ENCODE measurements around the gene NPSR1.
"Not testable (repeated sequence)": the region's sequence is repeated elsewhere in the genome, so short reads cannot be mapped to it uniquely, and the experiment has no call there.

Gene NPSR1

GRCh38 chr7:34869057-34869456 is 211.0 kb downstream of the NPSR1 start:
- TF ChIP-seq CTCF (IDR thresholded peaks at IDR 0.05; ENCODE audit: insufficient read depth, low read depth, low read length, missing control alignments): no peak
- H3K4me3 ChIP-seq (ENCODE audit: low read depth, low read length): no peak overlapping the region
- no peak for DNase-seq (ENCODE audit: low read depth)

DNA sequence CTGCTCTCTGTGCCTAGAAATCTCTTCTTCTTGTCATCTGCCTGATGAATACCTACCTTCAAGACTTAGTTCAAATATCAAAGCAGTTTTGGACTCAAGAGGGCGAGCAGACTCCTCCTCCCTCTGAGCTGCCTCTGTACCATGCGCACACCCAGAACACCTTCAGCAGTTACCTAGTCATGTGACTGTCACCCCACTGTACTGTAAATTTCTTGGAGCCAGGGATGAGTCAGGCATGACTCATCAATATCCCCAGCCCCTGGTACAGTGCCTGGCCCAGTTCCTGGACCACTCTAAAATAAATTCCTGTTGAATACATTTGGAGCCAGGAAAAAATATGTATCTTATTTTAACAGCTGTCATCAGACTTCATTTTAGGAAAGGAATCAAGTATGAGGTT is 212.0 kb downstream of the NPSR1 start:
- not testable (repeated sequence) for DNase-seq (ENCODE audit: low read depth)

DNA sequence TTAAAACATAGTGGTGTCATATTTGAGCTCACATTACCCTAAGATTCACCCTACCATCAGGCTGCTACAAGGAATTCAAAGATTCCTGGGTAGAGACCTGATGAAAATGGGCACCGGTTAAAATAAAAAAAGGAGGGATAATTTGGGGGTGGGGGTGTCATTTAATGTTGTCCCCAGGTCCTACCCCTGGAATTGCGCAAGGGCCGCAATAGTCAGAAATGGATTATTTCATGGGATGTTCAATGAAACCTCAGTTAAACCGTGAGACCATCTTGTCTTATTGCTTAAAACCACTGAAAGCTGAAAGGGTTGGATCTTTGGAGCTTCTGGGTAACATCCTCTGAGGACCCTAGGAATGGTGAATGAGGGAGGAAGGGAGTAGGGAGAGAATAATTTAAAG is 216.3 kb downstream of the NPSR1 start:
- H3K4me3 ChIP-seq (ENCODE audit: low read depth, low read length); DNase-seq (ENCODE audit: low read depth): not testable (repeated sequence)

More for the DNA sequence above, 212.0 kb downstream of the NPSR1 start:
- not testable (repeated sequence) for H3K4me3 ChIP-seq (ENCODE audit: low read depth, low read length)

DNA sequence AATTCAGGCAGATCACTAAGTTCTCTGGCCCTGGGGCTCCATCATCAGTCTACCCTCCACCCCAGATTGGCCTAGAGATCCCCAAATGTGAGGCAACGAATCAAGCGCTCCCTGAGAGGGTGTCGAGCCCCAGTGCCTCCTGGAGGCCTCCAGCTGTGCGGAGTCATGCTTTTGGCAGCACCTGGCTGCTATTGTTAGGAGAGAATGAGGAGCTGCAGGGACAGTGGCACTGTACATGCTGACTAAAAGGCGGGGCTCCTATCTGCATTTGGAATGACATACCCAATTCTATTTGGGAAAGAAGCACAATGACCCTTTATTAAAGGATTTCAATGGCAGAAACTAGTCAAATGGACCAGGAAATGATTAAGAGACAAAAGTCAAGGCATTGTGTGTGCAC is 217.5 kb downstream of the NPSR1 start:
- no peak for DNase-seq (ENCODE audit: low read depth)
- H3K4me3 ChIP-seq (ENCODE audit: low read depth, low read length): no peak overlapping the region
- no peak for TF ChIP-seq CTCF (IDR thresholded peaks at IDR 0.05; ENCODE audit: insufficient read depth, low read depth, low read length, missing control alignments)

DNA sequence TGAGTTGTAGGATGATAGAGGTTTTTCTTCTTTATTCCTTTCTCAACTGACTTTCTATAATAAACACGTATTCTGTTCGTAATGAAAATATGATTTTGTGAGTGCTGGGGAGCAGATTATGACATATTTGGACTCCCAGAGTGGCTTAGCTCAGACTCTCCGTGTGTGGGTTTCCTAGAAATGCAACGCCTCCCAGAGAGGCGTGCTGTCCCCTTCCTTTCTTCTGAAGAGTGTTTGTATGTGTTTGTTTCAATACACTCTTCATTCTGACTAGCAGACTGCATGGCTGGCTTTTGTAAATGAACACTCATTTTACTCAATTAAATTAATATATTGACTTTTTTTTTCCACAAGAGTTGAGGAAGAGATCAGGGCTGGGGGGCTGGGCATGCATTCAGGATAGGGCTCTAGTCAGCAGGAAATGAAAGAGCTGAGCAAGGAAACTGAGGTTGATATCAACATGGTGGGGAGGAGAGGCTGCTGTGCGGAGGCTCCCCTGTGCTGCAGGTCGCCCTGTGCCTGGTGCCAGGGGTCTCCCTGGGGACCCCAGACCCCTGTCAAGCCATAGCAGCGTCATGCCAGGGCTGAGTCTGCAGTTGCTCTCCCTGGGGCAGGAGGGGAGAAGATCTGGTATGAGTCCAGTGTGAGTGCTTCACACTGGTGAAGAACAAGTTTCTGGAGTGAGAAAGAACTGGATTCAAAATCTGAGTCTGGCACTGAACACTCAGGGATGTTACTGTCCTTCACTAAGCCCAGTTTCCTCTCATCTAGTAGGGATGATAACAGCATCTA is 221.1 kb downstream of the NPSR1 start:
- DNase-seq (ENCODE audit: low read depth); H3K4me3 ChIP-seq (ENCODE audit: low read depth, low read length): not testable (repeated sequence)

GRCh38 chr7:34879871-34880270 is 221.9 kb downstream of the NPSR1 start:
- DNase-seq (ENCODE audit: low read depth): no peak
- TF ChIP-seq CTCF (IDR thresholded peaks at IDR 0.05; ENCODE audit: insufficient read depth, low read depth, low read length, missing control alignments): no peak
- no peak overlapping the region for H3K4me3 ChIP-seq (ENCODE audit: low read depth, low read length)

- not testable (repeated sequence) for DNase-seq (ENCODE audit: low read depth); H3K4me3 ChIP-seq (ENCODE audit: low read depth, low read length)
Measured at GRCh38 chr7:34883855-34884254, 225.8 kb downstream of the NPSR1 start.

- no peak for TF ChIP-seq CTCF (IDR thresholded peaks at IDR 0.05; ENCODE audit: insufficient read depth, low read depth, low read length, missing control alignments)
- H3K4me3 ChIP-seq (ENCODE audit: low read depth, low read length): no peak overlapping the region
- DNase-seq (ENCODE audit: low read depth): no peak
Measured at GRCh38 chr7:34886856-34887255, 228.8 kb downstream of the NPSR1 start.

GRCh38 chr7:34889951-34890350 is 231.9 kb downstream of the NPSR1 start:
- no peak for TF ChIP-seq CTCF (IDR thresholded peaks at IDR 0.05; ENCODE audit: insufficient read depth, low read depth, low read length, missing control alignments)
- H3K4me3 ChIP-seq (ENCODE audit: low read depth, low read length): no peak overlapping the region
- no peak for DNase-seq (ENCODE audit: low read depth)

All from GM12865 (cell line).